ENCODE measurements around the gene CDX2.

CDX2 gene

GRCh38 chr13:27927444-27928352 lies 41.4 kb downstream of the CDX2 start:
- no peak for DNase-seq

GRCh38 chr13:27926644-27927434 lies 42.3 kb downstream of the CDX2 start:
- DNase-seq = no peak

GRCh38 chr13:27925220-27925991 lies 43.7 kb downstream of the CDX2 start:
- DNase-seq = no peak

- no peak for DNase-seq
These were observed 44.5 kb downstream of the CDX2 start for GRCh38 chr13:27924529-27925141.

GRCh38 chr13:27923794-27924528 lies 45.2 kb downstream of the CDX2 start:
- no peak for DNase-seq

GRCh38 chr13:27922883-27923612 lies 46.1 kb downstream of the CDX2 start:
- DNase-seq = no peak

- DNase-seq = no peak
These were observed 46.9 kb downstream of the CDX2 start for GRCh38 chr13:27921961-27922882.

- no peak for DNase-seq
These were observed 47.6 kb downstream of the CDX2 start for GRCh38 chr13:27921421-27921960.

GRCh38 chr13:27920677-27921420 lies 48.3 kb downstream of the CDX2 start:
- no peak for DNase-seq

GRCh38 chr13:27919934-27920676 lies 49.0 kb downstream of the CDX2 start, which contains the start of gene PDX1:
Gene PDX1 (plus strand): TSS chr13:27920000. CDS start chr13:27920139, 139 bp downstream.
- DNase-seq = no peak

GRCh38 chr13:27919659-27919933 lies 49.5 kb downstream of the CDX2 start:
- peak; percentile 70 for DNase-seq

GRCh38 chr13:27918918-27919658 lies 50.0 kb downstream of the CDX2 start:
- DNase-seq = no peak

- DNase-seq = no peak
These were observed 50.8 kb downstream of the CDX2 start for GRCh38 chr13:27918041-27918917.

- no peak for DNase-seq
These were observed 51.8 kb downstream of the CDX2 start for GRCh38 chr13:27917121-27917947.

GRCh38 chr13:27915301-27916207 lies 53.6 kb downstream of the CDX2 start:
- no peak for DNase-seq
